Colonic mucosa (tissue), 4 donors: ENCODE measurements around the gene SFTA2. TPM values are rescaled to one million over a fixed set of nuclear protein-coding genes. Genes with fewer than 3 reads are reported as not detected.
"Not testable (repeated sequence)": the region's sequence is repeated elsewhere in the genome, so short reads cannot be mapped to it uniquely, and the experiment has no call there.

Experiments
- DNase-seq: peaks from one replicate; pipeline ENCODE4 v3.0.0-alpha.2; 2020
- H3K27ac ChIP-seq: fragments of 200-600 bp; one replicate; pipeline ENCODE4 v1.8.0; 2021
- H3K27me3 ChIP-seq: fragments of 200-600 bp; one replicate; pipeline ENCODE4 v1.8.0; 2021
- H3K36me3 ChIP-seq: fragments of 200-600 bp; one replicate; pipeline ENCODE4 v1.8.0; 2021
- H3K4me1 ChIP-seq: fragments of 200-600 bp; one replicate; pipeline ENCODE4 v1.8.0; 2021; ENCODE audit warnings: mild to moderate bottlenecking
- H3K4me3 ChIP-seq: fragments of 200-600 bp; one replicate; pipeline ENCODE4 v1.8.0; 2021
- H3K9ac ChIP-seq, 2 donors: one replicate each; pipeline ENCODE4 v1.7.0; 2013; ENCODE audit warnings: control low read depth in 2 of 2, low read depth in 2 of 2, low read length in 2 of 2
- H3K9me3 ChIP-seq: fragments of 200-600 bp; one replicate; pipeline ENCODE4 v1.8.0; 2021
- CTCF ChIP-seq: fragments of 200-600 bp; IDR thresholded peaks from one replicate; pipeline ENCODE4 v1.8.0; 2022; ENCODE audit warnings: antibody characterized with exemption, mild to moderate bottlenecking
- intact Hi-C: fragments of 100-400 bp; cut with DNase I; formaldehyde crosslinking; loops from one replicate; pipeline ENCODE4 v1.14.1; 2022
- total RNA-seq, 2 donors: library from RNA; stranded (reverse); fragmentation: NEBNext Ultra II Directional in 1 of 2; extraction: Animal tissue kit (Norgen Biotek cat#: 25700) in 1 of 2; gene quantifications; one replicate each; pipeline ENCODE4 v1.2.1, GENCODE V29; 2021
- donor health status: healthy.
- donor health status: DM: no; HTN: no; CAD: no.
- donor health status: DM: no; HTN: no; CAD: no.

The SFTA2 gene
- total RNA-seq, 2 donors from 2014 or later, result 1.3 TPM; not detected in 1

- no peak overlapping the region for H3K9ac ChIP-seq
- H3K27me3 ChIP-seq, result no peaks in the 10 kb centered on the region
- TF ChIP-seq CTCF, result no peak
- H3K4me1 ChIP-seq, result no peaks in the 10 kb centered on the region
- H3K4me3 ChIP-seq, result no peak overlapping the region
- H3K9me3 ChIP-seq, result no peaks in the 10 kb centered on the region
- H3K36me3 ChIP-seq, result no peaks in the 10 kb centered on the region
- intact Hi-C loops, result no loop called here
- no peak overlapping the region for H3K27ac ChIP-seq
- no peak for DNase-seq
Measured at GRCh38 chr6:30926644-30927043, 5.3 kb downstream of the SFTA2 start.

- intact Hi-C loops, H3K4me3 ChIP-seq, H3K27ac ChIP-seq, H3K4me1 ChIP-seq, H3K9ac ChIP-seq, H3K36me3 ChIP-seq, H3K27me3 ChIP-seq, H3K9me3 ChIP-seq, DNase-seq: not testable (repeated sequence)
Measured at GRCh38 chr6:30924040-30924627, 7.8 kb downstream of the SFTA2 start.

- no peak for DNase-seq
- Histone ChIP-seq H3K4me1 (no peaks in the 10 kb centered on the region), H3K9ac (no peak overlapping the region), H3K27ac (no peak overlapping the region), H3K36me3 (peaks cover 5% of the 10 kb centered on the region), H3K27me3 (no peaks in the 10 kb centered on the region), H3K9me3 (no peaks in the 10 kb centered on the region), H3K4me3 (no peak overlapping the region)
- intact Hi-C loops, result no loop called here
- no peak for TF ChIP-seq CTCF
Measured at GRCh38 chr6:30922447-30922852, 9.5 kb downstream of the SFTA2 start.

GRCh38 chr6:30918670-30919069 is 13.3 kb downstream of the SFTA2 start:
- Histone ChIP-seq H3K27me3 (no peaks in the 10 kb centered on the region), H3K4me1 (peaks cover 3% of the 10 kb centered on the region), H3K9me3 (no peaks in the 10 kb centered on the region), H3K36me3 (peaks cover 5% of the 10 kb centered on the region), H3K4me3 (no peak overlapping the region), H3K9ac (no peak overlapping the region), H3K27ac (no peak overlapping the region)
- DNase-seq, result no peak
- intact Hi-C loops, result loop anchor here (5.0 kb wide), 1 partner anchor 159 kb away; no protein-coding TSS in a partner anchor
- TF ChIP-seq CTCF, result no peak

GRCh38 chr6:30917487-30917886 is 14.5 kb downstream of the SFTA2 start:
- no peak for DNase-seq
- no peaks in the 10 kb centered on the region for H3K9me3 ChIP-seq
- peaks cover 5% of the 10 kb centered on the region for H3K36me3 ChIP-seq
- TF ChIP-seq CTCF, result no peak
- no peak overlapping the region for H3K27ac ChIP-seq
- H3K27me3 ChIP-seq, result no peaks in the 10 kb centered on the region
- intact Hi-C loops, result loop anchor here (5.0 kb wide), 1 partner anchor 160 kb away; no protein-coding TSS in a partner anchor
- H3K9ac ChIP-seq, result no peak overlapping the region
- peaks cover 3% of the 10 kb centered on the region for H3K4me1 ChIP-seq
- H3K4me3 ChIP-seq, result no peak overlapping the region

GRCh38 chr6:30917041-30917440 is 14.9 kb downstream of the SFTA2 start:
- Histone ChIP-seq H3K4me1 (peaks cover 3% of the 10 kb centered on the region), H3K9me3 (no peaks in the 10 kb centered on the region), H3K27me3 (no peaks in the 10 kb centered on the region), H3K27ac (no peak overlapping the region), H3K4me3 (no peak overlapping the region), H3K9ac (no peak overlapping the region), H3K36me3 (peaks cover 5% of the 10 kb centered on the region)
- no peak for TF ChIP-seq CTCF
- no peak for DNase-seq
- intact Hi-C loops, result loop anchor here (5.0 kb wide), 1 partner anchor 160 kb away; no protein-coding TSS in a partner anchor
